SU-DHL-6 (cell line): ENCODE data around the gene S100A5.

ENCODE experiments used
- CTCF ChIP-seq: fragments of 200-600 bp; sonication (generic); IDR thresholded peaks from one replicate; pipeline ENCODE4 v1.5.1; 2017; ENCODE audit warnings: antibody characterized with exemption, mild to moderate bottlenecking, low read length, moderate library complexity; ENCODE audit not compliant: insufficient read depth, poor library complexity, severe bottlenecking
- EZH2phosphoT487 ChIP-seq: fragments of 200-600 bp; sonication (generic), shearing (Covaris generic); conservative IDR thresholded peaks from 2 replicates; pipeline ENCODE4 v1.6.1; 2018; ENCODE audit warnings: mild to moderate bottlenecking, antibody characterized with exemption, low read length, moderate library complexity, mixed read lengths

GRCh38 chr1:153560771-153561465, 20.2 kb upstream of the S100A5 start:
- TF ChIP-seq CTCF, result no peak
- no peak for TF ChIP-seq EZH2phosphoT487
